NCI-H82 treated with DMSO at 0.1 percent for 48 hours (cell line): ENCODE data around the gene COX15.
"Not testable (repeated sequence)": the region's sequence is repeated elsewhere in the genome, so short reads cannot be mapped to it uniquely, and the experiment has no call there.

Experiments used
- DNase-seq: peaks from one replicate; lab custom pipeline; 2025; ENCODE audit not compliant: unreplicated experiment; lab: John Stamatoyannopoulos, UW

The COX15 gene

GRCh38 chr10:99742254-99742653, 10.3 kb upstream of the COX15 start:
- DNase-seq: no peak

GRCh38 chr10:99740933-99741559, 9.1 kb upstream of the COX15 start:
- no peak for DNase-seq

DNA sequence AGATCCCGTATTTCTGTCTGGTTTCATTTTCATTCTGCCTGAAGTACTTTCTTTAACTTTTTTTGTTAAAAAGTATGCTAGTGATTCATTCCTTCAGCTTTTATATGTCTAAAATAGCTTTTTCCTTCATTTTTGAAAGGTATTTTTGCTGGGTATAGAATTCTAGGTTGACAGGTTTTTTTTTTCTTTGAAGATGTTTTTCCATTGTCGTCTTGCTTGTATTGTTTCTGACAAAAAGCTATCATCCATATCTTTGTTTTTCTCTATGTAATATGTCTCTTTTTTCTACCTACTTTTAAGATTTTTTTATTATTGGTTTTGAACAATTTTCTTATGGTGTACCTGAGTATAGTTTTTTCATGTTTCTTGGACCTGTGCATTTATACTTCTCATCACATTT, 8.3 kb upstream of the COX15 start:
- no peak for DNase-seq

- not testable (repeated sequence) for DNase-seq
Observed at GRCh38 chr10:99734111-99734510, 2.2 kb upstream of the COX15 start.

- DNase-seq: no peak
Observed at GRCh38 chr10:99733366-99733765, 1.4 kb upstream of the COX15 start.

DNA sequence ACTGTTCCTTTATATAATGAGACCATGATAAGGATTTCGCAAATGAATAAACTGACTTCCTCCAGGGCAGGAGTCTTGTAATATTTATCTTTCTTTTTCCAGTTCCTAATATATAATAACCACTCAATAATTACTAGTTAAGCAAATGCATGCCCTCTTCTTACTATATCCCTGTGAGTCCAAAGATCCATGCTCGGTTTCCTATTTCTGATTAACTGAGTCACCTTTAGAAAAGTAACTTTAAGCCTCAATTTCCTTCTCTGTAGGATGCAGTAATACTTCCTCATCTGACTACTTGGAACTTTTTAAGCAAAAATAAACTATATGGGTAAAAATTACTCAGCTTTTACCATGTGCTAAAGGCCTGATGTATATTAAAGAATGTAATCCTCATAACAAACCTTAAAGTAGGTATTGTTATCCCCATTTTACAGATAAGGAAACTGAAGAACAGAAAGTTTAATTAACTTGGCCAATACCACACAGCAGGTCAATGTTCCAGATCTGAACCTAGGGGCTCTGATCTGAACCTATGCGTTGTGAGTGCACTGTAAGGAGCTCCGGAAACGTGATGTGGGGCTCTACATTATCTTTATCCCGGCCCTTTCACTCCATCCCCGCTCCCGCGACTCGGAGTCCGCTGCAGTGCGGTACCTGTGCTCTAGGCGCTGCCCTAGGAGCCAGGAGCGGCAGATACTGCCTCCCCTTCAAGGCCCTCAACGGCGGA, 458 bp downstream of the COX15 start:
- no peak for DNase-seq

DNA sequence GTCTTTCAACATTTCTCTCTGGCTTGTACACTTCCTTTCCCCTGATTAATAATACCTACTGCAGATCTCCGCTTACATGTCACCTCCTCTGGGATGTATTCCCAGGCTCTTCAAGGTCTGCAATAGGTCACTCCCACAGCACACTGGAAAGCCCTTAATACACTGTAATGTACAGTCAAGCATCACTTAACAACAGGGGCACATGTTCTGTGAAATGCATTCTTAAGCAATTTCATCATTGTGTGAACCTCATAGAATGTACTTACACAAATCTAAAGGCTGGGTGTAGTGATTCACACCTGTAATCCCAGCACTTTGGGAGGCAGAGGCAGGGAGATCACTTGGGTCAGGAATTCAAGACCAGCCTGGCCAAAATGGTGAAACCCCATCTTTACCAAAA, 1.9 kb downstream of the COX15 start:
- no peak for DNase-seq

DNA sequence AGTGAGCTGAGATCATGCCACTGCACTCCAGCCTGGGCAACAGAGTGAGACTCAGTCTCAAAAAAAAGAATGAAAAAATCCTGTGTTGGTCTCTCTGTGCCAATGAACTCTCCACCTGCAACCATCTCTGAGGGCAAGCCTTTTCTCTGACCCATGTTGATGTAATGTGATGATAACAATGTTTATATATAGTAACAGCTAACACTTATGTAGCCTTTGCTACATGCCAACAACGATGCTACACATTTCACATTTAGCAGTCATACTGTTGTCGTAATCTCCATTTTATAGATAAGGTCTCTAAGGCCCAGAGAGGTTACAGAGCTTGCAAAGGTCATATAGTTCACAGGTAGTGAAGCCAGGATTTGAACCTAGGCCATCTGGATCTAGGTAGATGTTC, 11.5 kb downstream of the COX15 start:
- no peak for DNase-seq

DNA sequence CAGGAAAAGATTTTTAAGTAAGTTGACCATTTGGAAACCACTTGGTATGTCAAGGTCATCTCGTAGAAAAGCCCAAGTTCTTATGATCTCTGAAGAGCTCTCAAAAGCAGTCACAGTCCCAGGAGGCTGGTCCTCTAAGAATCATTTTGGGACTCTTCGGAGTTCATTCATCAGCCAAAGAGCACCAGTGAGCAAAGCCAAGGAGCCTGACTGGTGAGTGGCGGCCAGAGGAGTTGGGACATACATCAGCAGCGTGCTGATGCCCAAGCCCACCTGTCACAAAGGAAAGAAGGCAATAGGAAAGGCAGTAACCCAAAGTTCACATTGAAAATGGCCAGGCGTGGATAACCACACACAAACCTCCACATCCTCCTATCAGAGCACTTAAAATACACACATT, 17.5 kb downstream of the COX15 start:
- DNase-seq: no peak

DNA sequence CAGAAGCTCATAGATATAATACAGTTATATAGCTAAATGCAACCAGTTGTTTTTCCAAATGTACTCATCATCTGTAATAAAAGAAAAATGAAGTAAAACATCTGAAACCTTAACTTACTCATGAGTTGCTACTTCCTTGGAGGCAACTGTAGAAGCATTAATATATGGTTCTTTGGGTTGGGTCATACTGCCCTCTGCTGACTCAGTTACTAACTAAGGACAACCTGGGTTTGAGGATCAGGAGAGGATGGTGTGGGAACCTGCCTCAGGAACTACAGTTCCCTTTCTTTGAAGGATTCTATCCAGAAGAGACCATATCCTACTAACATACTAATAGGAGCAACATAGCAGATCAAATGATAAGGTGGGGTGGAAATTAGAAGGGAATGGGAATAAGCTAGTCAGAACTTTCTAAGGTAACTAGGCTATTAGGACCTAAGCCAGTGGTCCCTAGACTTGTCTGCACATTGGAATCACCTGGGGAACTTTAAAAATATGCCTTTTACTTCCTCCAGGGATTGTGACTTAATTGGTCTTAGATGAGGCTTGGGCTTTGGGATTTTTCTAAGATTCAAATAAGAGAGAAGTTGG, 20.7 kb downstream of the COX15 start:
- no peak for DNase-seq

- DNase-seq: no peak
Observed at GRCh38 chr10:99709480-99710229, 22.3 kb downstream of the COX15 start.

- no peak for DNase-seq
Observed at GRCh38 chr10:99708428-99709012, 23.4 kb downstream of the COX15 start.

DNA sequence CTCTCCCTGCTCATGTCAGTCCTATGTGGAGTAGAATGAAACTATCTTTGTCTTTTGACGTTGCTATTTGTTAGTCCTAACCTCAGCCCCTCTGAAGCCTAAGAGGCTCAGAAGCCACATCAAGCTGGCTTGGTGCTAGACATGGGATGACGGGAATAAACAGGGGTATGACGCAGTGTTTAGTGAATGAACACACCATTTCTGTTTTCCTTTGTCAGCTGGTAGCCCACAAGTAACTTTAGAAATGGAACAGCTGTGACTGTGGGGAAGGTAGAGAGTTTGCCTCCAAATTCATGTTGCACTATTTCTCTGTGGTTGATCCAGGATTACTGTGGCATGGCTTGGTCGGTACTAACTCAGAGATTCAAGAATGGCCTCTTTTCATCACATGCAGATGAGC, 31.3 kb downstream of the COX15 start:
- no peak for DNase-seq

DNA sequence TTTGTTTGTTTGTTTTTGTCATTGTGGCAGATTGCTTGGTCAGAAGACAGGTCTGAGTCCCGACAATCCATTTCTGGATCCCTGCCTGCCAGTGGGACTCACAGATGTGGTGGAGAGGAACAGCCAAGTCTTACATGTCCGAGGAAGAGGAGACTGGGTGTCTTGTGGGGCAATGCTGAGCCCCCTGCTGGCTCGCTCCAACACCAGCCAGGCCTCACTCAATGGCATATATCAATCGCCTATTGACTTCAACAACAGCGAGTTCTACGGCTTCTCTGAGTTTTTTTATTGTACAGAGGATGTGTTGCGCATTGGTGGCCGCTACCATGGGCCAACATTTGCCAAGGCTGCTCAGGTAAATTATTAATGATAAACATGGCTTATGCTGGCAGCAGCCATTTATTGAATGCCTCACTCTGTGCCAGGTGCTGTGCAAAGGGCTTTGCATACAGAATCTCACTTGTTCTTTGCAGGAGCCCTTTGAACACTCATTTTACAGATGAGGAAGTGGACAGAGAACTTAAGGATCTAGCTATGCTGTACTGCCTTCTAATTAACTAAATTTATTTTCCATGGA, 33.3 kb downstream of the COX15 start:
- DNase-seq: no peak

- DNase-seq: no peak
Observed at GRCh38 chr10:99695761-99696160, 36.2 kb downstream of the COX15 start.

DNA sequence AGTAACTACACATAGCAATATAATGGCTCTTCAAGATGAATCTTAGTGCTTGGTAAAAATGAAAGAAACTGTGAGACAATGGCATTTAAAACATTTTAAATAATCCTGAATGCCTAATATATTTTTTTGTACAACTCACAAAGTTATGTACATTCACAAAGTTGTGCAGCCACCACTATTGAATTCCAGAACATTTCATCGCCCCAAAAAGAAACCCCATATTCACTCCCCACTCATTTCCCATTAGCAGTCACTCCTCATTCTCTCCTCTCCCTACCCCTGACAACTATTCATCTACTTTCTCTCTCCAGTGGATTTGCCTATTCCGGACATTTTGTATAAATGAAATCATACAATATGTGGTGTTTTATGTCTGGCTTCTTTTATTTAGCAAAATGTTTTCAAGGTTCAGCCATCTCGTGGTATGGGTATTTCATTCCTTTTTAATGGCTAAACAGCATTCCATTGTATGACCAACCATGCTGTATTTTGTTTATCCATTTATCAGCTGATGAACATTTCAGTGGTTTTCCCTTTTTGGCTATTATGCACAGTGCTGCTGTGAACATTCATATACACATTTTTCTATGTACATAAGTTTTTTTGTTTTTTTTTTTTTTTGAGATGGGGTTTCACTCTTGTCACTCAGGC, 37.9 kb downstream of the COX15 start:
- DNase-seq: no peak

GRCh38 chr10:99689461-99689860, 42.5 kb downstream of the COX15 start:
- DNase-seq: no peak

DNA sequence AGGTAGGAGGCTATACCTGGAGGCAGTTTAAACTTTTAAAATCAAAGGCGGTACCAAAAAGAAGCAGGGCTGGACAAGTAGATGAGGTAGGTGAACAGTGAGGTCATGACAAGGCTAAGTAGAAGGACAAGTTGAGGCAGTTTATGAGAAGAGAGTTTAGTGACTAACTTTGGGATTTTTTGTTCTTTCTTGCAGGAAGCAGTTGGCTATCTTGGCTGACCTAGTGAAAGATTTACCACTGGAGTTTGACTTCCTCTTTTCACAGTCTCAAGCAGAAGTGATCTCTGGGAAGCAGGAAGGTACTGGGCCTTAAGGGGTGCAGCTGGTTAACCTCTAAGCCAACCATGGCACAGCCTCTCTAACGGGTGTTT, 46.3 kb downstream of the COX15 start:
- no peak for DNase-seq

DNA sequence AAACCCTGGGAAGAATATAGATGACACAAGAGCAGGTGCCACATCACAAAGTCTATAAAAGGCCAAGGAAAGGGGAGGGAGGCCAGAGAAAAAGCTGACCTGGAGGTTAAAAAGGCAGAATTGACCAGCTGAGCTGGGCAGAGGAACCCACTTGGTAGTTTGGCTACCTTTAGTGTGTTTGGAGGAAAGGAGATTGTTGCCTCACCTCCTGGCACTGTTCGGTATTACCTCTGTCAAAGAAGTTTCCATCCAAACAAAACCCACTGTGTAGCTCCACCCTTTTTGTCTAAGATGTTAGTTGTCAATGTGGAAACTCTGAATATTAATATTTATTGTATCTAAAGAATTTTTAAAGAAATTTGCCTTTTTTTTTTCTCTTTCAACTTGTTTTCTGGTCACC, 49.2 kb downstream of the COX15 start:
- DNase-seq: no peak
